Breast epithelium (tissue), 4 donors: ENCODE results near the gene PCMTD2. TPM values are rescaled to one million over a fixed set of nuclear protein-coding genes. Genes with fewer than 3 reads are reported as not detected.

Experiments used
- DNase-seq, 2 donors: peaks; one replicate each; pipeline ENCODE4 v3.0.0-alpha.2; 2019; ENCODE audit warnings: low spot score in 2 of 2
- H3K27ac ChIP-seq, 2 donors: fragments of 200-600 bp; sonication (generic) in 1 of 2; one replicate each; pipeline ENCODE4 v1.5.1; 2016 to 2019; ENCODE audit warnings: mild to moderate bottlenecking in 1 of 2
- H3K27me3 ChIP-seq, 2 donors: fragments of 200-600 bp; sonication (generic) in 1 of 2; one replicate each; pipeline versions ENCODE4 v1.5.1 to v1.6.0; 2017 to 2019; ENCODE audit warnings: control low read depth in 1 of 2, mild to moderate bottlenecking in 1 of 2
- H3K36me3 ChIP-seq: fragments of 200-600 bp; one replicate; pipeline ENCODE4 v1.5.1; 2019
- H3K4me1 ChIP-seq, 2 donors: fragments of 200-600 bp; sonication (generic); one replicate each; pipeline ENCODE4 v1.5.1; 2016 to 2019; ENCODE audit warnings: control low read depth in 1 of 2
- H3K4me3 ChIP-seq, 3 donors: fragments of 200-600 bp; sonication (generic); 1 replicate in 2 of 3; 2 replicates in 1 of 3; pipeline ENCODE4 v1.5.1; 2016 to 2019; ENCODE audit warnings: mild to moderate bottlenecking in 3 of 3, moderate library complexity in 2 of 3
- H3K9me3 ChIP-seq, 2 donors: fragments of 200-600 bp; sonication (generic) in 1 of 2; one replicate each; pipeline ENCODE4 v1.5.1; 2016 to 2019; ENCODE audit warnings: control low read depth in 1 of 2
- POLR2A ChIP-seq: fragments of 450-650 bp; IDR thresholded peaks from one replicate; pipeline ENCODE4 v1.6.1; 2016; ENCODE audit warnings: antibody characterized with exemption, mild to moderate bottlenecking, moderate library complexity
- POLR2AphosphoS5 ChIP-seq, 3 donors: sonication (generic); formaldehyde crosslinking; IDR thresholded peaks; one replicate each; pipeline ENCODE4 v1.6.1; 2017; ENCODE audit warnings: antibody characterized with exemption in 3 of 3
- intact Hi-C: fragments of 100-400 bp; cut with DNase I; formaldehyde crosslinking; loops from one replicate; pipeline ENCODE4 v1.15.1; 2023; ENCODE audit warnings: low total_unique reads
- total RNA-seq, 3 donors: library from RNA; depleted of rRNA; stranded (reverse); fragments of >200 nt; gene quantifications; one replicate each; pipeline ENCODE4 v1.1.0, GENCODE V29; 2016
- TF ChIP-seq, protein P1 (sequence below), 3 donors: fragments of 450-650 bp; IDR thresholded peaks; one replicate each; pipeline ENCODE4 v1.5.1; 2016 to 2017; ENCODE audit warnings: antibody characterized with exemption in 3 of 3, mild to moderate bottlenecking in 3 of 3, moderate library complexity in 3 of 3

Gene PCMTD2
- total RNA-seq, 3 donors from 2014 or later = 73.7 to 119 (median 77.6) TPM

DNA sequence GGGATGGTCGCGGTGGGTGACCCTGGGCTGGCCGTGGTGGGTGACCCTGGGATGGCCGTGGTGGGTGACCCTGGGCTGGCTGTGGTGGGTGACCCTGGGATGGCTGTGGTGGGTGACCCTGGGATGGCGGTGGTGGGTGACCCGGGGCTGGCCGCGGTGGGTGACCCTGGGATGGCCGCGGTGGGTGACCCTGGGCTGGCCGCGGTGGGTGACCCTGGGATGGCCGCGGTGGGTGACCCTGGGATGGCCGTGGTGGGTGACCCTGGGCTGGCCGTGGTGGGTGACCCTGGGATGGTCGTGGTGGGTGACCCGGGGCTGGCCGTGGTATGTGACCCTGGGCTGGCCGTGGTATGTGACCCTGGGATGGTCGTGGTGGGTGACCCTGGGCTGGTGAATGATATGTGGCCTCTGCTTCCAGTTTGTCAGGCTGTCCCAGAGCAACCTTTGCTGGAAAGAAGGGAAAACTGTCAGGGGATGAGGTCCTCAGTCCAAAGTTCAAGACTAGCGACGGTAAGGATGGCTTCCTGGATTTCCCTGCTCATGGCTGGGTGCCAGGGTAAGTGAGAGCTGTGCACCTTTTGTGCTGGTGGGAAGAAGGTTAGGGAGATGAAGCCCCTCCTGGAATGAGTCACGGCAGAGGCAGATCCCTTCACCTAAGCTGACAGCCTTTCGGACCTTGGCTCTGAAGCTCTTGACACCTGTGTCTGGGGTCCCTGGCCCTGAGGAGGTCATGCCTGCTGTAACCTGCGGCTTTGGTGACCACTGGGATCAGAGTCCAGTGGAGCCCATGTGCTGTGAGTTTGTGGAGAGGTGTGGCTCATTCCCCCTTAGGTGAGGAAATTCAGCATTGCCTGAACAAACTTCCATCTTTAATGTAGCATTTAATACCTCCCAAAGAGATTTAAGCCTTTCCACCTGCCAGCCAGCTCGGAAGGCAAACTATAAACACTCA, 19.1 kb upstream of the PCMTD2 start:
- no peaks in the 10 kb centered on the region for H3K27me3 ChIP-seq
- H3K9me3 ChIP-seq = no peaks in the 10 kb centered on the region
- H3K4me1 ChIP-seq = no peaks in the 10 kb centered on the region
- TF ChIP-seq, protein P1, sequence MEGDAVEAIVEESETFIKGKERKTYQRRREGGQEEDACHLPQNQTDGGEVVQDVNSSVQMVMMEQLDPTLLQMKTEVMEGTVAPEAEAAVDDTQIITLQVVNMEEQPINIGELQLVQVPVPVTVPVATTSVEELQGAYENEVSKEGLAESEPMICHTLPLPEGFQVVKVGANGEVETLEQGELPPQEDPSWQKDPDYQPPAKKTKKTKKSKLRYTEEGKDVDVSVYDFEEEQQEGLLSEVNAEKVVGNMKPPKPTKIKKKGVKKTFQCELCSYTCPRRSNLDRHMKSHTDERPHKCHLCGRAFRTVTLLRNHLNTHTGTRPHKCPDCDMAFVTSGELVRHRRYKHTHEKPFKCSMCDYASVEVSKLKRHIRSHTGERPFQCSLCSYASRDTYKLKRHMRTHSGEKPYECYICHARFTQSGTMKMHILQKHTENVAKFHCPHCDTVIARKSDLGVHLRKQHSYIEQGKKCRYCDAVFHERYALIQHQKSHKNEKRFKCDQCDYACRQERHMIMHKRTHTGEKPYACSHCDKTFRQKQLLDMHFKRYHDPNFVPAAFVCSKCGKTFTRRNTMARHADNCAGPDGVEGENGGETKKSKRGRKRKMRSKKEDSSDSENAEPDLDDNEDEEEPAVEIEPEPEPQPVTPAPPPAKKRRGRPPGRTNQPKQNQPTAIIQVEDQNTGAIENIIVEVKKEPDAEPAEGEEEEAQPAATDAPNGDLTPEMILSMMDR (IDR thresholded peaks at IDR 0.05) = no peak
- TF ChIP-seq POLR2A (no peak), POLR2AphosphoS5 (IDR thresholded peaks at IDR 0.05) (no peak)
- no peaks in the 10 kb centered on the region for H3K36me3 ChIP-seq
- no peak overlapping the region for H3K27ac ChIP-seq
- no peak for DNase-seq
- intact Hi-C loops = no loop called here
- no peak overlapping the region for H3K4me3 ChIP-seq

- TF ChIP-seq, protein P1 (IDR thresholded peaks at IDR 0.05) = no peak
- TF ChIP-seq POLR2AphosphoS5 (IDR thresholded peaks at IDR 0.05) (no peak), POLR2A (no peak)
- no peak overlapping the region for H3K27ac ChIP-seq
Observed at GRCh38 chr20:64237316-64237715, 18.2 kb upstream of the PCMTD2 start.

DNA sequence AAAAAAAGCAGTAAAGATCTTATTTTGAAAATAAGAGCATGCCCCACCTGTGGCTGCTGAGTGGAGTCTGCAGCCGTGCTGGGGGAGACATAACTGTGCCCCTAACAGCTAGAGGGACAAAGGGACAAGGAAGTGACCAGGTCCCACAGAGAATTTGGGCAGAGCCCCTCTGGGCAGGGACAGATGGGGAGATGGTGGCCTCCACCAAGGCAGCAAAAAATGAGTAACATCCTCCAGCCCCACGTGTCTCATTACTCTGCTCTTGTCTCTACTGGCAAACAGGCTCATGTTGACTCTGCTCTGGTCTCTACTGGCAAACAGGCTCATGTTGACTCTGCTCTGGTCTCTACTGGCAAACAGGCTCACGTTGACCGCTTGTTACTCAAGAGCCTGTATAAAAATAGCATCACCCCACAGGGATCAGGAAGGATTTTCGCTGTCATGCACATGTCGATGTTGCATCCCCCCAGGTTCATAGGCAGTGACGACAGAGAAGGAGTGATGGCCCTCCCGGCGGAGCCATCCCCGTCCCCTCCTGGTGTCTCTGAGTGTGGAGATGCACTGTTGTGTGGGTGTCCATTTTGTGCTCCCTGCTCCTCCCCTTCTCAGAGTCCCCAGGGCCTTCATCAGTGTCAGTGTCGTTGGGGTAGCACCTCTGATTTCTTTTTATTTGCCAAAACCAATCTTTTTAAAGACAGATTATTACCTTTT, 17.3 kb upstream of the PCMTD2 start:
- TF ChIP-seq, protein P1 (IDR thresholded peaks at IDR 0.05) = no peak
- TF ChIP-seq POLR2A (no peak), POLR2AphosphoS5 (IDR thresholded peaks at IDR 0.05) (no peak)

More at GRCh38 chr20:64237316-64237715, 18.2 kb upstream of the PCMTD2 start:
- Histone ChIP-seq H3K4me3 (no peak overlapping the region), H3K27me3 (no peaks in the 10 kb centered on the region), H3K4me1 (no peaks in the 10 kb centered on the region), H3K9me3 (no peaks in the 10 kb centered on the region), H3K36me3 (no peaks in the 10 kb centered on the region)
- DNase-seq = no peak
- intact Hi-C loops = no loop called here

GRCh38 chr20:64238851-64239387, 16.6 kb upstream of the PCMTD2 start:
- H3K27me3 ChIP-seq = no peaks in the 10 kb centered on the region
- no peaks in the 10 kb centered on the region for H3K36me3 ChIP-seq
- intact Hi-C loops = no loop called here
- H3K4me1 ChIP-seq = no peaks in the 10 kb centered on the region
- DNase-seq = no peak
- H3K27ac ChIP-seq = no peak overlapping the region
- TF ChIP-seq POLR2A = no peak
- TF ChIP-seq, protein P1 (IDR thresholded peaks at IDR 0.05) = no peak
- no peak for TF ChIP-seq POLR2AphosphoS5 (IDR thresholded peaks at IDR 0.05)
- no peak overlapping the region for H3K4me3 ChIP-seq
- H3K9me3 ChIP-seq = no peaks in the 10 kb centered on the region

More for the DNA sequence above, 17.3 kb upstream of the PCMTD2 start:
- Histone ChIP-seq H3K9me3 (no peaks in the 10 kb centered on the region), H3K27me3 (no peaks in the 10 kb centered on the region), H3K4me1 (no peaks in the 10 kb centered on the region), H3K36me3 (no peaks in the 10 kb centered on the region), H3K4me3 (no peak overlapping the region), H3K27ac (no peak overlapping the region)
- intact Hi-C loops = no loop called here
- DNase-seq = no peak
